ENCODE measurements around the gene MAD1L1.

The MAD1L1 gene

GRCh38 chr7:2139004-2139699, 93.6 kb downstream of the MAD1L1 start:
- no peak for DNase-seq (ENCODE audit: low spot score)

- DNase-seq (ENCODE audit: low spot score), result no peak
Measured at GRCh38 chr7:2138146-2138765, 94.5 kb downstream of the MAD1L1 start.

DNA sequence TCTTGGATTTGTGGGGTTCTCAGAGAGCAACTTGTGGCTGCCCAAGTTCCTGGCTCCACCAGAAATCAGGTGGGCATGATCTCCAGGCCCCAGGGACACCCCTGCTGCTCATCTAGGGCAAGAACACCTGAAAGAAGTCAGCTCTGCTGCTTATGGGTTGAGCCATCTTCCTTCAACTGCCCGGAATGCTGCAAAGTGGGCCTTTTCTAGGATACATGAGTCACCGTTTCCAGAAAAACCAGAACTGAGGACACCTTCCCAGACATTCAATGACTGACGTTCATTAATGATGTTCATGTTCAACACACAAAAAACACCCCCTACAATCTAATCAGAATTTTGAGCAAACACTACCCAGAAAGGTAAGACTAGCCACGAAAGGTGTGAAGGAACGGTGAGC, 98.0 kb downstream of the MAD1L1 start:
- no peak for DNase-seq (ENCODE audit: low spot score)

GRCh38 chr7:2132243-2132642, 100.5 kb downstream of the MAD1L1 start:
- DNase-seq (ENCODE audit: low spot score), result no peak

- no peak for DNase-seq (ENCODE audit: low spot score)
Measured at GRCh38 chr7:2131800-2132199, 100.9 kb downstream of the MAD1L1 start.

DNA sequence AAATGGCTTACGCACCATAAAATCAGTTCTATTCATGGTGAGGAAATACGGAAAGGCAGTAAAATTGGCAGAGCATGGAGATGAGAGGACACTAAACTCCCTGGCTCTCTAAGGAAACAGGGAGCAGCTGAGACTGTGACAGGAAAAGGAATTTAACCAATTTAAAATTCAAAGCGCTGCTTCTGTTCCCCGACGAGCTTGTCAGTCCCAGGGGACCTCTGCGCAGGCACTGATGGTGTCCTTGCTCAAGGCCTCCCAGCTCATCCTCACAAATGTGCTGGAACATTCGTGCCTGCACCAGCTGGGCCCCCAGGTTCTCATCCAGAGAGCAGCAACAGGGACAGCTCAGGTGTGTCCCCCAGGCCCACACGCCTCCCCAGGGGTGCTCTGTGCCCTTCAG, 101.4 kb downstream of the MAD1L1 start:
- DNase-seq (ENCODE audit: low spot score), result no peak

DNA sequence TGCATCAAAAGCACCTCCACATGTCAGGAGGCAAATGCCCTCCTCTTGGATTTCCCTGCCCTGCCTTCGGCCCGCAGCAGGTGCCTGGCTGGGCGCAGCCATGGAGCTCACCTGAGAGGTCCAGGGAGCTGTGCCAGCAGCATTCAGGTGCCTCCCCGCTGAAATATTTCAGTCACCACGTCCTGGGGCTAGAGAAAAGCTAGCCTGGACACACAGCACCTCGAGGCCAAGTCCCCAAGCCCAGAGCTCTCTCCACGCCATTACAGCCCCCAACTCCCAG, 102.7 kb downstream of the MAD1L1 start:
- no peak for DNase-seq (ENCODE audit: low spot score)

GRCh38 chr7:2129323-2130095, 103.2 kb downstream of the MAD1L1 start:
- no peak for DNase-seq (ENCODE audit: low spot score)

DNA sequence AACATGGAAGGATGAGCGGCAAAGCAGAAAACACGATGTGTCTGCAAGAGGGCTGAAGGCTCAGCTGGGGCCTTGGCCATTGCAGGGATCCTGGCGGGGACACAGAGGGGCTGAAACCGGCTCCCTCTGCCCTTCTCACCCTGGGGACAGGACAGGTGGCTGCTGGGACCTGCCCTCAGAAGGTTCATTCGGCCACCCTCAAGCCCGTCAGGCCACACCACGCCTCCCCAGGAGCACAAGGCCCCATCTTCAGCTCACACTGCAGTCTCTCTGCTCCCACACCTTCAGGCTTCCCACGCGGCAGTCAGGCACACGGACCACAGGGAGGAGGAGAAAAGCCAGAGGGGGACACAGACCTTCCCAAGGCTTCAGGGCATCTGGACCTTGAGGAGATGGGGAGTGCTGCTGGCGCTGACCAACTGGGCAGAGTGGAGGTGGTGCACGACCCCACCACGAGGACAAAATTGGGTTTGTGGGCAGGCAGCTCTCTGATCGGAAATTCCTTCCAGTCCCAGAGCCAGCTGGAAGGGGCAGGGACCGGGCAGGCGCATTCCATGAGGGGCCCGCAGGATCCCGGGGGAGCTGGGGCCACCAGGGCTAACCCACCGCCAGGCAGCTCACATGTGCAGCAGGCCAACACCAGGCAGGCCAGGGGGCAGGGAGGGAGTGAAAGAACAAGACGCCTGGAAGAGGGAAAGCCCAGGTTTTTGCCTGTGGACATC, 104.0 kb downstream of the MAD1L1 start:
- DNase-seq (ENCODE audit: low spot score), result no peak

GRCh38 chr7:2126621-2127020, 106.1 kb downstream of the MAD1L1 start:
- no peak for DNase-seq (ENCODE audit: low spot score)

GRCh38 chr7:2125931-2126330, 106.8 kb downstream of the MAD1L1 start:
- no peak for DNase-seq (ENCODE audit: low spot score)

GRCh38 chr7:2124604-2125345, 108.0 kb downstream of the MAD1L1 start:
- no peak for DNase-seq (ENCODE audit: low spot score)

- DNase-seq (ENCODE audit: low spot score), result no peak
Measured at GRCh38 chr7:2123916-2124315, 108.8 kb downstream of the MAD1L1 start.

- no peak for DNase-seq (ENCODE audit: low spot score)
Measured at GRCh38 chr7:2123360-2123759, 109.4 kb downstream of the MAD1L1 start.

DNA sequence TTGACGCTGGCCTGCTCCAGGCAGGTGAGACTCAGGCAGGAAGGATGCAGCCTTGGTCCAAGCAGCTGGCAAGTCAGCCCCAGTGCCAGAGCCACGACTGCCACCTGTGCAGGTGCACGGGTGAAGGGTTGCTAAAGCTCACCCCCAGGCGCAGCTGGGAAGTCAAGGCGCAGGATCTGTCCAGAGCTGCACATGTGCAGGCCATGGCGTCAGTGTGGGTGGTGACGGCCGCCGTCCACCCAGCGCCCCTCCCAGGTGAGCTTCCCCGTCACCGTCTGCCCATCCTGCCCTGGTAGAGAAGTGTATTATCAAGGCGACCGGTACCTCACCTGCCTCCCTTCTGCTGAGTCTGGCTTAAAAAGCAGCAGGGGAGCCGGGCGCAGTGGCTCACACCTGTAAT, 110.1 kb downstream of the MAD1L1 start:
- no peak for DNase-seq (ENCODE audit: low spot score)

GRCh38 chr7:2120841-2121830, 111.6 kb downstream of the MAD1L1 start:
- no peak for DNase-seq (ENCODE audit: low spot score)

GRCh38 chr7:2120251-2120660, 112.5 kb downstream of the MAD1L1 start:
- no peak for DNase-seq (ENCODE audit: low spot score)

DNA sequence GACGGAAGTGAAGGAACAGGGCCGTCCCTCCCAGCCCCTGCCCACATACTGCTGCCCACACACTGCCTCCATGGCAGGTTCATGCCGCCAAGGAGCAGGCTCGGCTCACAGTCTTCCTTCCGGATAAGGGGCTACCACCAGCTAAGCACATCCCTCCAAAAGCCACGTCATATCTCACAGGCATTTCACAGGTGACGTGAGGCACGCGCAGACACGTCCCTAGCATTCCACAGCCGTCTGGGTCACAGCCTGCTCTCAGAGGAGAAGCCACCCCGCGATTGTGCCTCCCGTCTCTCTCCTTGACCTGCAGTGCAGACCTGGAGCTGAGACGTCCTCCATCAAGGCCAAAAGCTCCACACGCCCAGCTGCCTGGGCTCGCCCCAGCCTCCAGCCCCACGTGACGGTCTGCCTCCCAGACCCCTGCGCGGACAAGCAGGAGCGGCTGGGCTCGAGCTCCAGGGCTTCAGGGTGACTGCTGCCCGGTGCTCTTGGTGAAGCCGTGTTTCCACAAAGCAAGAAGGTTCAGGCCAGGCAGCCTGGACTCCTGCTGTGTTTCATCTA, 114.0 kb downstream of the MAD1L1 start:
- no peak for DNase-seq (ENCODE audit: low spot score)

- DNase-seq (ENCODE audit: low spot score), result no peak
Measured at GRCh38 chr7:2118056-2118455, 114.7 kb downstream of the MAD1L1 start.

- DNase-seq (ENCODE audit: low spot score), result no peak
Measured at GRCh38 chr7:2117646-2118045, 115.1 kb downstream of the MAD1L1 start.

All from AG08395 (cell line).